Measurements from ENCODE around the gene FRYL. TPM values are rescaled to one million over a fixed set of nuclear protein-coding genes. Genes with fewer than 3 reads are reported as not detected.

The FRYL gene
- total RNA-seq, 1 experiment from 2014 or later: 45.8 TPM

- no peaks in the 10 kb centered on the region for H3K36me3 Mint-ChIP-seq (ENCODE audit: insufficient read depth, unreplicated experiment)
- intact Hi-C loops (cut with micrococcal nuclease; ENCODE audit: unreplicated experiment): loop anchor here (5.0 kb wide), 1 partner anchor 67 kb away; no protein-coding TSS in a partner anchor
- CTCF ChIA-PET: interaction anchor here (1.2 kb wide), 1 partner anchor 12 kb away, joined by 4 read pairs; no protein-coding TSS in a partner anchor
- no peak overlapping the region for H3K4me3 Mint-ChIP-seq (ENCODE audit: low read depth, unreplicated experiment)
- H3K9me3 Mint-ChIP-seq (ENCODE audit: low read depth, unreplicated experiment): peaks cover 3% of the 10 kb centered on the region
- H3K4me1 Mint-ChIP-seq (ENCODE audit: low read depth, unreplicated experiment): peaks cover 30% of the 10 kb centered on the region
- no peak for TF ChIP-seq CTCF (IDR thresholded peaks at IDR 0.05; ENCODE audit: unreplicated experiment)
- BruUV-seq (replicated peaks): no TSS peak
- peak overlapping the region; percentile 65 for H3K27ac Mint-ChIP-seq (ENCODE audit: unreplicated experiment)
- no peaks in the 10 kb centered on the region for H3K27me3 Mint-ChIP-seq (ENCODE audit: unreplicated experiment)
- DNase-seq: no peak
Measured at GRCh38 chr4:48669086-48669485, 111.0 kb downstream of the FRYL start.

GRCh38 chr4:48668254-48669017 lies 111.6 kb downstream of the FRYL start:
- DNase-seq: peak; percentile 6
- Mint-ChIP-seq H3K27ac (ENCODE audit: unreplicated experiment) (peak overlapping the region; percentile 65), H3K36me3 (ENCODE audit: insufficient read depth, unreplicated experiment) (no peaks in the 10 kb centered on the region), H3K4me1 (ENCODE audit: low read depth, unreplicated experiment) (peaks cover 34% of the 10 kb centered on the region), H3K27me3 (ENCODE audit: unreplicated experiment) (no peaks in the 10 kb centered on the region), H3K4me3 (ENCODE audit: low read depth, unreplicated experiment) (no peak overlapping the region), H3K9me3 (ENCODE audit: low read depth, unreplicated experiment) (peaks cover 3% of the 10 kb centered on the region)
- no peak for TF ChIP-seq CTCF (IDR thresholded peaks at IDR 0.05; ENCODE audit: unreplicated experiment)
- intact Hi-C loops (cut with micrococcal nuclease; ENCODE audit: unreplicated experiment): loop anchor here (5.0 kb wide), 1 partner anchor 66 kb away; no protein-coding TSS in a partner anchor
- CTCF ChIA-PET: interaction anchor here (0.7 to 1.2 kb wide), 2 partner anchors 13 to 90 kb away, joined by 4 read pairs; no protein-coding TSS in a partner anchor
- BruUV-seq (replicated peaks): no TSS peak

GRCh38 chr4:48667148-48667547 lies 112.9 kb downstream of the FRYL start:
- peaks cover 30% of the 10 kb centered on the region for H3K4me1 Mint-ChIP-seq (ENCODE audit: low read depth, unreplicated experiment)
- CTCF ChIA-PET: no interaction called here
- no peaks in the 10 kb centered on the region for H3K27me3 Mint-ChIP-seq (ENCODE audit: unreplicated experiment)
- no peak for DNase-seq
- no peak overlapping the region for H3K4me3 Mint-ChIP-seq (ENCODE audit: low read depth, unreplicated experiment)
- no peaks in the 10 kb centered on the region for H3K36me3 Mint-ChIP-seq (ENCODE audit: insufficient read depth, unreplicated experiment)
- no peak overlapping the region for H3K27ac Mint-ChIP-seq (ENCODE audit: unreplicated experiment)
- intact Hi-C loops (cut with micrococcal nuclease; ENCODE audit: unreplicated experiment): loop anchor here (5.0 kb wide), 1 partner anchor 65 kb away; no protein-coding TSS in a partner anchor
- no TSS peak for BruUV-seq (replicated peaks)
- TF ChIP-seq CTCF (IDR thresholded peaks at IDR 0.05; ENCODE audit: unreplicated experiment): no peak
- H3K9me3 Mint-ChIP-seq (ENCODE audit: low read depth, unreplicated experiment): peaks cover 3% of the 10 kb centered on the region

GRCh38 chr4:48665555-48666186 lies 114.4 kb downstream of the FRYL start:
- H3K9me3 Mint-ChIP-seq (ENCODE audit: low read depth, unreplicated experiment): peaks cover 3% of the 10 kb centered on the region
- CTCF ChIA-PET: no interaction called here
- TF ChIP-seq CTCF (IDR thresholded peaks at IDR 0.05; ENCODE audit: unreplicated experiment): no peak
- H3K4me1 Mint-ChIP-seq (ENCODE audit: low read depth, unreplicated experiment): peaks cover 27% of the 10 kb centered on the region
- no peaks in the 10 kb centered on the region for H3K27me3 Mint-ChIP-seq (ENCODE audit: unreplicated experiment)
- H3K4me3 Mint-ChIP-seq (ENCODE audit: low read depth, unreplicated experiment): no peak overlapping the region
- no peak for DNase-seq
- no peak overlapping the region for H3K27ac Mint-ChIP-seq (ENCODE audit: unreplicated experiment)
- intact Hi-C loops (cut with micrococcal nuclease; ENCODE audit: unreplicated experiment): loop anchor here (5.0 kb wide), 1 partner anchor 63 kb away; no protein-coding TSS in a partner anchor
- H3K36me3 Mint-ChIP-seq (ENCODE audit: insufficient read depth, unreplicated experiment): no peaks in the 10 kb centered on the region
- BruUV-seq (replicated peaks): no TSS peak

Measured in Calu3 (cell line).